K562 (cell line): ENCODE data around the gene VARS1. TPM values are rescaled to one million over a fixed set of nuclear protein-coding genes. Genes with fewer than 3 reads are reported as not detected.

Experiments used
- BDP1 ChIP-seq: IDR thresholded peaks from 3 replicates; pipeline ENCODE4 v1.6.1; 2011; ENCODE audit not compliant: insufficient read length, insufficient read depth
- CBFB ChIP-seq: sonication (generic); formaldehyde crosslinking; IDR thresholded peaks from 2 replicates; pipeline ENCODE4 v1.4.0; 2020; ENCODE audit warnings: mild to moderate bottlenecking, missing genetic modification reagents
- CHD1 ChIP-seq: fragments of 200-600 bp; sonication (generic); IDR thresholded peaks from one replicate; pipeline ENCODE4 v1.6.1; 2012; ENCODE audit warnings: mild to moderate bottlenecking, moderate library complexity, low read length, inconsistent platforms
- E2F3 ChIP-seq: fragments of 250-450 bp; sonication (Bioruptor Pico); IDR thresholded peaks from 2 replicates; pipeline ENCODE4 v1.4.0; 2020; ENCODE audit warnings: mild to moderate bottlenecking
- ELF1 ChIP-seq: fragments of 200-800 bp; sonication (Bioruptor generic); IDR thresholded peaks from 2 replicates; pipeline ENCODE4 v1.6.1; 2016; ENCODE audit warnings: missing genetic modification characterization, missing compliant biosample characterization
- FOXJ3 ChIP-seq: sonication (generic); formaldehyde crosslinking; IDR thresholded peaks from 2 replicates; pipeline ENCODE4 v1.4.0; 2020; ENCODE audit warnings: mild to moderate bottlenecking, missing genetic modification reagents
- HDGF ChIP-seq: fragments of 450-650 bp; IDR thresholded peaks from 2 replicates; pipeline ENCODE4 v1.6.1; 2016
- HOXB6 ChIP-seq: fragments of 250-450 bp; sonication (Bioruptor Pico); IDR thresholded peaks from 2 replicates; pipeline ENCODE4 v1.5.1; 2022; ENCODE audit warnings: mild to moderate bottlenecking, borderline replicate concordance
- PCBP2 ChIP-seq: fragments of 200-400 bp; formaldehyde crosslinking; IDR thresholded peaks from 2 replicates; pipeline ENCODE4 v1.6.1; 2018; ENCODE audit warnings: low read length, low read depth, mild to moderate bottlenecking, moderate library complexity; ENCODE audit not compliant: poor library complexity, severe bottlenecking
- POU5F1 ChIP-seq: fragments of 150-350 bp; IDR thresholded peaks from 2 replicates; pipeline ENCODE4 v1.6.1; 2014; ENCODE audit warnings: borderline replicate concordance, low read length, low read depth, mild to moderate bottlenecking; ENCODE audit not compliant: partially characterized antibody
- PRPF4 ChIP-seq: fragments of 200-400 bp; formaldehyde crosslinking; IDR thresholded peaks from one replicate; pipeline ENCODE4 v1.6.1; 2017; ENCODE audit warnings: low read length, low read depth, mild to moderate bottlenecking; ENCODE audit not compliant: insufficient read depth, poor library complexity, severe bottlenecking
- RBM34 ChIP-seq: fragments of 200-400 bp; formaldehyde crosslinking; IDR thresholded peaks from 2 replicates; pipeline ENCODE4 v1.6.1; 2018; ENCODE audit warnings: low read length, borderline replicate concordance; ENCODE audit not compliant: insufficient read depth
- RCOR1 ChIP-seq, 2 experiments: IDR thresholded peaks; 2 replicates each; pipeline ENCODE4 v1.6.1; 2012; ENCODE audit warnings: low read depth in 2 of 2, low read length in 2 of 2, borderline replicate concordance in 1 of 2, improper control_type of control experiment in 1 of 2
- SAFB ChIP-seq: fragments of 200-400 bp; formaldehyde crosslinking; IDR thresholded peaks from 2 replicates; pipeline ENCODE4 v1.6.1; 2017; ENCODE audit warnings: low read depth, low read length, borderline replicate concordance
- SMARCC2 ChIP-seq: fragments of 450-650 bp; IDR thresholded peaks from 2 replicates; pipeline ENCODE4 v1.6.1; 2017; ENCODE audit warnings: antibody characterized with exemption, moderate library complexity, mild to moderate bottlenecking, low read depth
- SMC3 ChIP-seq: conservative IDR thresholded peaks from 2 replicates; pipeline ENCODE4 v1.6.1; 2011; ENCODE audit warnings: low read depth, low read length, improper control_type of control experiment; ENCODE audit not compliant: insufficient read depth
- SP2 ChIP-seq: IDR thresholded peaks from 2 replicates; pipeline ENCODE4 v1.6.1; 2011; ENCODE audit warnings: mild to moderate bottlenecking, low read depth, low read length, moderate library complexity; ENCODE audit not compliant: poor library complexity, severe bottlenecking; ENCODE audit errors: extremely low read depth
- TOE1 ChIP-seq, 2 experiments: fragments of 450-650 bp in 1 of 2; sonication (generic) in 1 of 2; formaldehyde crosslinking in 1 of 2; IDR thresholded peaks; 2 replicates each; pipeline versions ENCODE4 v1.7.1 to v1.8.0; 2016 to 2022; ENCODE audit warnings: borderline replicate concordance in 2 of 2, mild to moderate bottlenecking in 2 of 2, antibody characterized with exemption in 1 of 2, inconsistent platforms in 1 of 2, low read depth in 1 of 2, missing genetic modification reagents in 1 of 2, moderate library complexity in 1 of 2
- TRIM24 ChIP-seq, 2 experiments: fragments of 450-650 bp; IDR thresholded peaks; 2 replicates each; pipeline ENCODE4 v1.6.1; 2016
- ZBTB7A ChIP-seq: IDR thresholded peaks from 2 replicates; pipeline ENCODE4 v1.6.1; 2011; ENCODE audit warnings: low read depth, mild to moderate bottlenecking, low read length, moderate library complexity, borderline replicate concordance; ENCODE audit not compliant: control insufficient read depth
- ZC3H8 ChIP-seq: fragments of 450-650 bp; IDR thresholded peaks from 2 replicates; pipeline ENCODE4 v1.6.1; 2017
- ZNF24 ChIP-seq: fragments of 450-650 bp; IDR thresholded peaks from 2 replicates; pipeline ENCODE4 v1.6.1; 2016
- ZNF3 ChIP-seq: fragments of 250-450 bp; sonication (Bioruptor Pico); IDR thresholded peaks from 2 replicates; pipeline ENCODE4 v1.5.0; 2021; ENCODE audit warnings: mild to moderate bottlenecking, moderate library complexity
- ZNF76 ChIP-seq: fragments of 250-450 bp; sonication (Bioruptor Pico); IDR thresholded peaks from 2 replicates; pipeline ENCODE4 v1.4.0; 2020; ENCODE audit warnings: mild to moderate bottlenecking, moderate library complexity, borderline replicate concordance
- ZNF785 ChIP-seq: fragments of 250-450 bp; sonication (Bioruptor Pico); IDR thresholded peaks from 2 replicates; pipeline ENCODE4 v1.4.0; 2020; ENCODE audit warnings: mild to moderate bottlenecking
- polyA plus RNA-seq, 8 experiments: library from polyadenylated mRNA; depleted of rRNA in 4 of 8; stranded (reverse) in 5 of 8; unstranded in 3 of 8; fragments of >200 nt; fragmentation: Nextera tagmentation in 2 of 8; fragmentation: Illumina TruSeq in 1 of 8; extraction: Ambion mirVana in 2 of 8; extraction: Trizol in 1 of 8; gene quantifications; 2 replicates each; pipeline versions ENCODE4 v1.2.1 to v1.2.3, GENCODE V29; 2011 to 2014; ENCODE audit warnings: inconsistent platforms in 1 of 8, missing spikeins in 1 of 8
- total RNA-seq, 7 experiments: library from RNA; depleted of rRNA in 6 of 7; stranded (reverse); fragments of >200 nt in 6 of 7; fragmentation: Illumina TruSeq in 2 of 7; extraction: Trizol in 2 of 7; gene quantifications; 2 replicates each; pipeline versions ENCODE4 v1.2.1 to v1.2.3, GENCODE V29; 2011 to 2021; ENCODE audit warnings: low replicate concordance in 1 of 7
- TF ChIP-seq, protein P1 (sequence below): fragments of 450-650 bp; IDR thresholded peaks from one replicate; pipeline ENCODE4 v1.6.1; 2018; ENCODE audit warnings: mild to moderate bottlenecking, moderate library complexity; ENCODE audit not compliant: partially characterized antibody
- TF ChIP-seq, protein P2 (sequence below): fragments of 250-450 bp; sonication (Bioruptor Pico); IDR thresholded peaks from 2 replicates; pipeline ENCODE4 v1.8.0; 2022; ENCODE audit warnings: inconsistent platforms

The VARS1 gene
- total and polyA plus RNA-seq, 9 of the 15 experiments (the other 6 are each of a cell fraction or from before 2014, with no cell fraction given): 2.9 to 488 (median 130) TPM

DNA sequence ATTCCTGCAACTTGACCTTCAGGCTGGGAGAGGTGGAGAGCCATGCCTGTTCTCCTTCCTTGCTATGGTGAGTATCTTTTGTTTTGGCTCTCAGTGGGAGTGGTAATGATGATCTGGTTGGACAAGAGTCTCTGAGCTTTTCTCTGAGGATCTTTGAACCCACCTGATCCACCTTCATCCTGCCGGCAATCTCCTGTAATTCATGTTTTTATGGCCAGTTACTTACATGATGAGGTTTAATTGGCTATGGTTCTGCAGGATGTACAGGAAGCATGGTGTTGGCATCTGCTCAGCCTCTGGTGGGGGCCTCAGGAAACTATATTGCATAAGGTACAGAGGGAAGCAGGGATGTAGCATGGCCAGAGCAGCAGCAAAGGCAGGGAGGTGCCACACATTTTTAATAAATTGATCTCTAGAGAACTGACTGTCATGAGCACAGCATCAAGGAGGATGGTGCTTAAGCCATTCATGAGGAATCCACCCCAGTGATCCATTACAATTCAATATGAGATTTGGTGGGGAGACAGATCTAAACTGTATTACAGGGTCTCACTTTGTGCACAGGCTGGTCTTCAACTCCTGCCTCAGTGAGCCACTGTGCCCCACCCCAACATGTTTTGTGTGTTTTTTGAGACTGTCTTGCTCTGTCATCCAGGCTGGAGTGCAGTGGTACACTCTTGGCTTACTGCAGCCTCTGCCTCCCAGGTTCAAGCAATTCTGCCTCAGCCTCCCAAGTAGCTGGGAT lies 42.0 kb upstream of the VARS1 start (continued):
- TF ChIP-seq TOE1 (IDR thresholded peaks at IDR 0.05; ENCODE audit: borderline replicate concordance) (no peak), TOE1 (CRISPR knock-in tag; IDR thresholded peaks at IDR 0.05; ENCODE audit: borderline replicate concordance, low read depth) (no peak), SMARCC2 (no peak), FOXJ3 (CRISPR knock-in tag) (no peak), SAFB (no peak), CHD1 (peak; percentile 67), ZNF3 (no peak), ZC3H8 (no peak), POU5F1 (no peak), HOXB6 (no peak), SP2 (no peak), PRPF4 (no peak), PCBP2 (no peak), SMC3 (no peak), ELF1 (tag) (no peak), ZNF785 (CRISPR knock-in tag) (no peak), RCOR1 (IDR thresholded peaks at IDR 0.05; ENCODE audit: borderline replicate concordance in 1 of 2, low read depth in 2 of 2, low read length in 2 of 2) (no peak), TRIM24 (IDR thresholded peaks at IDR 0.05) (no peak), E2F3 (CRISPR knock-in tag) (no peak), ZNF24 (no peak), ZNF76 (CRISPR knock-in tag) (no peak), CBFB (CRISPR knock-in tag) (0 out of 2 replicates have a peak, but pooled peaks have one; percentile 46), ZBTB7A (no peak), RBM34 (no peak), HDGF (no peak), BDP1 (no peak)
- TF ChIP-seq, protein P1, sequence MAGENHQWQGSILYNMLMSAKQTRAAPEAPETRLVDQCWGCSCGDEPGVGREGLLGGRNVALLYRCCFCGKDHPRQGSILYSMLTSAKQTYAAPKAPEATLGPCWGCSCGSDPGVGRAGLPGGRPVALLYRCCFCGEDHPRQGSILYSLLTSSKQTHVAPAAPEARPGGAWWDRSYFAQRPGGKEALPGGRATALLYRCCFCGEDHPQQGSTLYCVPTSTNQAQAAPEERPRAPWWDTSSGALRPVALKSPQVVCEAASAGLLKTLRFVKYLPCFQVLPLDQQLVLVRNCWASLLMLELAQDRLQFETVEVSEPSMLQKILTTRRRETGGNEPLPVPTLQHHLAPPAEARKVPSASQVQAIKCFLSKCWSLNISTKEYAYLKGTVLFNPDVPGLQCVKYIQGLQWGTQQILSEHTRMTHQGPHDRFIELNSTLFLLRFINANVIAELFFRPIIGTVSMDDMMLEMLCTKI: no peak
- TF ChIP-seq, protein P2, sequence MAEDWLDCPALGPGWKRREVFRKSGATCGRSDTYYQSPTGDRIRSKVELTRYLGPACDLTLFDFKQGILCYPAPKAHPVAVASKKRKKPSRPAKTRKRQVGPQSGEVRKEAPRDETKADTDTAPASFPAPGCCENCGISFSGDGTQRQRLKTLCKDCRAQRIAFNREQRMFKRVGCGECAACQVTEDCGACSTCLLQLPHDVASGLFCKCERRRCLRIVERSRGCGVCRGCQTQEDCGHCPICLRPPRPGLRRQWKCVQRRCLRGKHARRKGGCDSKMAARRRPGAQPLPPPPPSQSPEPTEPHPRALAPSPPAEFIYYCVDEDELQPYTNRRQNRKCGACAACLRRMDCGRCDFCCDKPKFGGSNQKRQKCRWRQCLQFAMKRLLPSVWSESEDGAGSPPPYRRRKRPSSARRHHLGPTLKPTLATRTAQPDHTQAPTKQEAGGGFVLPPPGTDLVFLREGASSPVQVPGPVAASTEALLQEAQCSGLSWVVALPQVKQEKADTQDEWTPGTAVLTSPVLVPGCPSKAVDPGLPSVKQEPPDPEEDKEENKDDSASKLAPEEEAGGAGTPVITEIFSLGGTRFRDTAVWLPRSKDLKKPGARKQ (CRISPR knock-in tag): no peak
